SK-N-SH (cell line): ENCODE results near the gene CBS. TPM values are rescaled to one million over a fixed set of nuclear protein-coding genes. Genes with fewer than 3 reads are reported as not detected.

Experiments
- CTCF ChIA-PET: fragments of 300-600, 350-600 bp; formaldehyde crosslinking; extraction: SDS; loops from one replicate; lab custom pipeline; 2021; lab: Yijun Ruan, JAX
- POLR2A ChIA-PET: fragments of 350-600 bp; sonication (Branson Sonifier 250); formaldehyde crosslinking; extraction: SDS; loops from one replicate; lab custom pipeline; 2020; ENCODE audit warnings: antibody characterized with exemption, inconsistent platforms; lab: Yijun Ruan, JAX
- DNase-seq: peaks from one replicate; pipeline ENCODE4 v3.0.0; 2012
- H2AFZ ChIP-seq: fragments of 200-600 bp; sonication (generic); 2 replicates; pipeline ENCODE4 v1.8.1; 2016; ENCODE audit warnings: antibody characterized with exemption, mild to moderate bottlenecking, low read depth
- H3F3A ChIP-seq: fragments of 200-600 bp; sonication (generic); replicated peaks from 2 replicates; pipeline ENCODE3; 2016; ENCODE audit warnings: antibody characterized with exemption, mild to moderate bottlenecking; ENCODE audit not compliant: insufficient read depth
- H3K27ac ChIP-seq, 2 experiments: fragments of 200-500 bp in 1 of 2; fragments of 200-600 bp in 1 of 2; sonication (Bioruptor generic) in 1 of 2; sonication (generic), shearing (Covaris generic) in 1 of 2; 2 replicates each; pipeline versions ENCODE4 v1.5.1 to v1.6.1; 2014 to 2016; ENCODE audit warnings: low read depth in 2 of 2, inconsistent platforms in 1 of 2, low read length in 1 of 2, mild to moderate bottlenecking in 1 of 2, mixed read lengths in 1 of 2
- H3K27me3 ChIP-seq: fragments of 200-600 bp; sonication (generic), shearing (Covaris generic); 2 replicates; pipeline ENCODE4 v1.6.1; 2016; ENCODE audit warnings: mixed run types; ENCODE audit not compliant: insufficient read depth
- H3K36me3 ChIP-seq, 2 experiments: fragments of 200-500 bp in 1 of 2; fragments of 200-600 bp in 1 of 2; sonication (Bioruptor generic) in 1 of 2; sonication (generic) in 1 of 2; replicated peaks in 1 of 2; 2 replicates each; pipeline versions ENCODE3 to v1.5.1; 2014 to 2016; ENCODE audit warnings: low read length in 1 of 2, mild to moderate bottlenecking in 1 of 2; ENCODE audit not compliant: insufficient read depth in 2 of 2, control insufficient read depth in 1 of 2
- H3K4me1 ChIP-seq, 2 experiments: fragments of 200-500 bp in 1 of 2; fragments of 200-600 bp in 1 of 2; sonication (Bioruptor generic) in 1 of 2; sonication (generic), shearing (Covaris generic) in 1 of 2; 2 replicates each; pipeline versions ENCODE4 v1.5.1 to v1.6.1; 2014 to 2016; ENCODE audit warnings: low read depth in 1 of 2, low read length in 1 of 2, mixed run types in 1 of 2; ENCODE audit not compliant: insufficient read depth in 2 of 2, control insufficient read depth in 1 of 2
- H3K4me2 ChIP-seq: fragments of 200-600 bp; sonication (generic), shearing (Covaris generic); 2 replicates; pipeline ENCODE4 v1.6.1; 2017; ENCODE audit warnings: mixed run types
- H3K4me3 ChIP-seq, 2 experiments: fragments of 200-500 bp in 1 of 2; fragments of 200-600 bp in 1 of 2; sonication (Bioruptor generic) in 1 of 2; sonication (generic), shearing (Covaris generic) in 1 of 2; 2 replicates each; pipeline versions ENCODE4 v1.5.1 to v1.8.1; 2014 to 2016; ENCODE audit warnings: low read depth in 2 of 2, inconsistent platforms in 1 of 2, low read length in 1 of 2, mild to moderate bottlenecking in 1 of 2, mixed read lengths in 1 of 2, moderate library complexity in 1 of 2
- H3K79me2 ChIP-seq: fragments of 200-600 bp; sonication (generic); 2 replicates; pipeline ENCODE4 v1.8.1; 2017; ENCODE audit warnings: mild to moderate bottlenecking; ENCODE audit not compliant: insufficient read depth
- H3K9ac ChIP-seq: fragments of 200-600 bp; sonication (generic); 2 replicates; pipeline ENCODE4 v1.6.1; 2017; ENCODE audit warnings: mixed run types
- H3K9me2 ChIP-seq: fragments of 200-600 bp; sonication (generic); 2 replicates; pipeline ENCODE4 v1.6.1; 2017; ENCODE audit warnings: mixed run types
- H3K9me3 ChIP-seq: fragments of 200-600 bp; sonication (generic); 2 replicates; pipeline ENCODE4 v1.6.1; 2017; ENCODE audit warnings: mixed run types, mild to moderate bottlenecking, moderate library complexity
- H4K20me1 ChIP-seq: fragments of 200-600 bp; sonication (generic); 2 replicates; pipeline ENCODE4 v1.6.1; 2017; ENCODE audit warnings: mild to moderate bottlenecking, mixed run types; ENCODE audit not compliant: insufficient read depth
- CHD2 ChIP-seq: fragments of 150-350 bp; IDR thresholded peaks from 2 replicates; pipeline ENCODE4 v1.6.1; 2018; ENCODE audit warnings: low read length; ENCODE audit not compliant: partially characterized antibody
- ELF1 ChIP-seq: IDR thresholded peaks from 2 replicates; pipeline ENCODE4 v1.4.0; 2012
- FOXM1 ChIP-seq: IDR thresholded peaks from 2 replicates; pipeline ENCODE4 v1.4.0; 2012; ENCODE audit warnings: low read depth, mild to moderate bottlenecking
- POLR2AphosphoS5 ChIP-seq: IDR thresholded peaks from 2 replicates; pipeline ENCODE4 v1.6.1; 2012; ENCODE audit warnings: low read depth, low read length
- RFX5 ChIP-seq: IDR thresholded peaks from 2 replicates; pipeline ENCODE4 v1.6.1; 2012; ENCODE audit warnings: mild to moderate bottlenecking, improper control_type of control experiment, low read length
- RXRA ChIP-seq: IDR thresholded peaks from 2 replicates; pipeline ENCODE4 v1.4.0; 2012; ENCODE audit warnings: low read depth, mild to moderate bottlenecking, borderline replicate concordance
- SMC3 ChIP-seq: IDR thresholded peaks from 2 replicates; pipeline ENCODE4 v1.6.1; 2012; ENCODE audit warnings: low read depth, low read length, improper control_type of control experiment
- TAF1 ChIP-seq: IDR thresholded peaks from 2 replicates; pipeline ENCODE4 v1.6.1; 2012; ENCODE audit warnings: low read depth, mild to moderate bottlenecking, low read length, moderate library complexity, borderline replicate concordance
- TCF12 ChIP-seq: IDR thresholded peaks from 2 replicates; pipeline ENCODE4 v1.4.0; 2012
- TEAD4 ChIP-seq: IDR thresholded peaks from 2 replicates; pipeline ENCODE4 v1.4.0; 2012; ENCODE audit warnings: mild to moderate bottlenecking, borderline replicate concordance; ENCODE audit not compliant: insufficient read depth
- YY1 ChIP-seq: IDR thresholded peaks from 2 replicates; pipeline ENCODE4 v1.4.0; 2012; ENCODE audit warnings: low read depth, mild to moderate bottlenecking
- WGBS: methylation state at CpG from one replicate; pipeline ENCODE4 v1.1.6; 2017; ENCODE audit warnings: low lambda C conversion rate; 5-methylcytosine and 5-hydroxymethylcytosine counted together
- polyA plus RNA-seq, 3 experiments: library from polyadenylated mRNA; depleted of rRNA; stranded (reverse); fragments of >200 nt; gene quantifications; 2 replicates each; pipeline ENCODE4 v1.2.3, GENCODE V29; 2012
- TF ChIP-seq, protein P1 (sequence below): fragments of 150-350 bp; IDR thresholded peaks from 2 replicates; pipeline ENCODE4 v1.6.1; 2016; ENCODE audit warnings: mild to moderate bottlenecking, low read depth, low read length
- TF ChIP-seq, protein P2 (sequence below): fragments of 200-600 bp; sonication (generic); IDR thresholded peaks from 2 replicates; pipeline ENCODE4 v1.6.1; 2017; ENCODE audit warnings: antibody characterized with exemption, mild to moderate bottlenecking, moderate library complexity
- TF ChIP-seq, protein P3 (sequence below): IDR thresholded peaks from 2 replicates; pipeline ENCODE4 v1.4.0; 2012; ENCODE audit warnings: low read depth
- TF ChIP-seq, protein P4 (sequence below): IDR thresholded peaks from 2 replicates; pipeline ENCODE4 v1.4.0; 2012; ENCODE audit warnings: low read depth, borderline replicate concordance

The CBS gene
- polyA plus RNA-seq, 1 of the 3 experiments (the other 2 are of a cell fraction) = 15.1 TPM

DNA sequence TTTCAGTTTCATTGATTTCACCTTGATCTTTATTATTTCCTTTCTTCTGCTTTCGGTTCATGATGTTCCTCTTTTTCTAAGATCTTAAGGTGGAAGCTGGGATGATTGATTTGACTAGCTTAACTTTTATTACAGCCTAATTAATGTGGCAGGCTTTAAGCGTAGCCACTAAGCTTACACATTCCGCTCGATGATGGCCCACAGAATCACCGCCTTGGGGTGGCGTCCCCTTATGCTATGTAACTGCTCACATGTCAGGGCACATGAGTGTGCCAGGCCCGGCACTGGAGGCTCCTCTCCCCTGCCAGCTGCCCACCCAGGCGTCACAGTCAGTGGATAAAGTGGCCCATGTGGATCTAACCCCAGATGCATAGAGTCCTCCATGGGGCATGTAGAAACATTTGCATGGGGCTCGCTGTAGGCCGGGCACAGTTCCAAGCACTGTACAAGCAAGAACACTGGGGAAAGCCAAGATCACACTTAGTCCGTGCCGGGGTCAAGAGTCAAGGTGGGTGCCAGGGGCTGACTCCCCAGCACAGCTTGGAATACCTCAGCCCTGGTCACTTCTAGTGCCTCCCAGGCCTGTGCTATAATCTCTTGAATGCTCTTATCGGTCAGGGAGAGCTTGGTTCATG is 59.6 kb downstream of the CBS start (continued):
- TF ChIP-seq, protein P1, sequence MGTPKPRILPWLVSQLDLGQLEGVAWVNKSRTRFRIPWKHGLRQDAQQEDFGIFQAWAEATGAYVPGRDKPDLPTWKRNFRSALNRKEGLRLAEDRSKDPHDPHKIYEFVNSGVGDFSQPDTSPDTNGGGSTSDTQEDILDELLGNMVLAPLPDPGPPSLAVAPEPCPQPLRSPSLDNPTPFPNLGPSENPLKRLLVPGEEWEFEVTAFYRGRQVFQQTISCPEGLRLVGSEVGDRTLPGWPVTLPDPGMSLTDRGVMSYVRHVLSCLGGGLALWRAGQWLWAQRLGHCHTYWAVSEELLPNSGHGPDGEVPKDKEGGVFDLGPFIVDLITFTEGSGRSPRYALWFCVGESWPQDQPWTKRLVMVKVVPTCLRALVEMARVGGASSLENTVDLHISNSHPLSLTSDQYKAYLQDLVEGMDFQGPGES = no peak
- TF ChIP-seq YY1 (no peak), TAF1 (no peak)

DNA sequence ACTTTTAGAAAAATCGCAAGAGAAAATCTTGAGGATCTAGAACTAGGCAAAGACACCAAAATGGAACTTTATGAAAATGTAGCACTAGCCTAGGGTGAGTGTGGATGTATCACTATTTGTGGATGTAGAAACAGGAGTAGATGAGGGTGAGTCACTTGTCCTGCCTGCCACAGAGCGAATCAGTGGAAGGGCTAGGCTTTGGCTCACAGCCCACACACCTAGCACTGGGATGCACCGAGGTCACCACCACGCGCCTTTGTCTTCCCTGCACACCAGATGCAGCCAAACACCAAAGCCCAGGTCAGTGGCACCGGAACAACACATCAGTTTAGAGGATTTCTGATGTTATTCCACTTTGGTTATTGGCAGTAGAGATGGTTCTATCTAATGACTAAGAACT is 63.0 kb downstream of the CBS start:
- Histone ChIP-seq H3K79me2 (no peaks in the 10 kb centered on the region), H3K9me2 (no peaks in the 10 kb centered on the region)
- TF ChIP-seq SMC3 (no peak), CHD2 (no peak), RFX5 (no peak), RXRA (no peak), ELF1 (no peak), POLR2AphosphoS5 (no peak), TEAD4 (no peak), TAF1 (no peak), FOXM1 (no peak), TCF12 (no peak)
- TF ChIP-seq, protein P2, sequence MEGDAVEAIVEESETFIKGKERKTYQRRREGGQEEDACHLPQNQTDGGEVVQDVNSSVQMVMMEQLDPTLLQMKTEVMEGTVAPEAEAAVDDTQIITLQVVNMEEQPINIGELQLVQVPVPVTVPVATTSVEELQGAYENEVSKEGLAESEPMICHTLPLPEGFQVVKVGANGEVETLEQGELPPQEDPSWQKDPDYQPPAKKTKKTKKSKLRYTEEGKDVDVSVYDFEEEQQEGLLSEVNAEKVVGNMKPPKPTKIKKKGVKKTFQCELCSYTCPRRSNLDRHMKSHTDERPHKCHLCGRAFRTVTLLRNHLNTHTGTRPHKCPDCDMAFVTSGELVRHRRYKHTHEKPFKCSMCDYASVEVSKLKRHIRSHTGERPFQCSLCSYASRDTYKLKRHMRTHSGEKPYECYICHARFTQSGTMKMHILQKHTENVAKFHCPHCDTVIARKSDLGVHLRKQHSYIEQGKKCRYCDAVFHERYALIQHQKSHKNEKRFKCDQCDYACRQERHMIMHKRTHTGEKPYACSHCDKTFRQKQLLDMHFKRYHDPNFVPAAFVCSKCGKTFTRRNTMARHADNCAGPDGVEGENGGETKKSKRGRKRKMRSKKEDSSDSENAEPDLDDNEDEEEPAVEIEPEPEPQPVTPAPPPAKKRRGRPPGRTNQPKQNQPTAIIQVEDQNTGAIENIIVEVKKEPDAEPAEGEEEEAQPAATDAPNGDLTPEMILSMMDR = no peak
- TF ChIP-seq, protein P3, sequence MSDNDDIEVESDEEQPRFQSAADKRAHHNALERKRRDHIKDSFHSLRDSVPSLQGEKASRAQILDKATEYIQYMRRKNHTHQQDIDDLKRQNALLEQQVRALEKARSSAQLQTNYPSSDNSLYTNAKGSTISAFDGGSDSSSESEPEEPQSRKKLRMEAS = no peak
- TF ChIP-seq, protein P4, sequence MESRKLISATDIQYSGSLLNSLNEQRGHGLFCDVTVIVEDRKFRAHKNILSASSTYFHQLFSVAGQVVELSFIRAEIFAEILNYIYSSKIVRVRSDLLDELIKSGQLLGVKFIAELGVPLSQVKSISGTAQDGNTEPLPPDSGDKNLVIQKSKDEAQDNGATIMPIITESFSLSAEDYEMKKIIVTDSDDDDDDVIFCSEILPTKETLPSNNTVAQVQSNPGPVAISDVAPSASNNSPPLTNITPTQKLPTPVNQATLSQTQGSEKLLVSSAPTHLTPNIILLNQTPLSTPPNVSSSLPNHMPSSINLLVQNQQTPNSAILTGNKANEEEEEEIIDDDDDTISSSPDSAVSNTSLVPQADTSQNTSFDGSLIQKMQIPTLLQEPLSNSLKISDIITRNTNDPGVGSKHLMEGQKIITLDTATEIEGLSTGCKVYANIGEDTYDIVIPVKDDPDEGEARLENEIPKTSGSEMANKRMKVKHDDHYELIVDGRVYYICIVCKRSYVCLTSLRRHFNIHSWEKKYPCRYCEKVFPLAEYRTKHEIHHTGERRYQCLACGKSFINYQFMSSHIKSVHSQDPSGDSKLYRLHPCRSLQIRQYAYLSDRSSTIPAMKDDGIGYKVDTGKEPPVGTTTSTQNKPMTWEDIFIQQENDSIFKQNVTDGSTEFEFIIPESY = no peak
- TF ChIP-seq, all 33 proteins: peak for 0
- Histone ChIP-seq H3K36me3 (peaks cover 15 to 27% of the 10 kb centered on the region in 2 experiments), H3K4me3 (no peak overlapping the region), H3K27ac (no peak overlapping the region), H3K9me3 (no peaks in the 10 kb centered on the region), H3K9ac (no peak overlapping the region), H3F3A (no peaks in the 10 kb centered on the region), H3K4me2 (no peak overlapping the region), H2AFZ (no peak overlapping the region), H3K27me3 (no peaks in the 10 kb centered on the region), H3K4me1 (peaks cover 0 to 17% of the 10 kb centered on the region in 2 experiments; a peak in 2 of 4 replicates), H4K20me1 (no peaks in the 10 kb centered on the region)
- WGBS = 92% methylated on average over 6 of the region's 6 CpGs
- CTCF ChIA-PET = no interaction called here
- POLR2A ChIA-PET = no interaction called here
- DNase-seq = no peak
